ENCODE data around the gene ATAD1.
"Not testable (repeated sequence)": the region's sequence is repeated elsewhere in the genome, so short reads cannot be mapped to it uniquely, and the experiment has no call there.

ATAD1 gene

DNA sequence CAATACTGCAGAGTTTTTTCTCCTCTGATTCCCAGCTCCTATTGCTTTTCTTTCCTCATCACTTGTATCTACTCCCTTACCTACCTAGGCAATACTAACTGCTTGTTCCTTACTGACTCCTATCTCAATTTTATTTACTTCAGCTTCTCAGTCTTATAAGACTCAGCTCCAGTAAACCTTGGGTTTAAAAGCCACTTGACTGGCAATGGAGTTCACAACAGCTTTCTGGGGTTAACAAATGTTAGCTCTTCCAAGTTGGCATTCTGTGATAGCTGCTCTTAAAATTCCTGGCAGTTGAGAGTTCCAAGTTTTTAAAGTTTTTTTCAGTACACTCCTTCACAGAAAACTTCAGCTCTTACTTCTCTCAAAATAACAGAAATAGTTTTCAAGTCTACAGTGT, 14.2 kb downstream of the ATAD1 start:
- no peak for DNase-seq (ENCODE audit: low read depth in 4 of 4, low spot score in 1 of 4)

DNA sequence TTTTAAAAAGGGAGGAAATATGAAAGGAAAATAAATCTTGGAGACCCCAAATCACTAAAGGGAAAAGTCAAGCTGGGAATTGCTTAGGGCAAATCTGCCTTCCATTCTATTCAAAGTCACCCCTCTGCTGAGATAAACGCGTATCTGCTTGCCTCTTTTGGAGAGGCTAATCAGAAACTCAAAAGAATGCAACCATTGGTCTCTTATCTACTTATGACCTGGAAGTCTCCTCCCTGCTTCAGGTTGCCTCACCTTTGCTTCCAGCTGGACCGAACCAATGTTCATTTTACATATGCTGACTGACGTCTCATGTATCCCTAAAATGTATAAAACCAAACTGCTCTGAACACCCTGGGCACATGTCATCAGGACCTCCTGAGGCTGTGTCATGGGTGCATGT, 14.7 kb downstream of the ATAD1 start:
- no peak for DNase-seq (ENCODE audit: low read depth in 4 of 4, low spot score in 1 of 4)

DNA sequence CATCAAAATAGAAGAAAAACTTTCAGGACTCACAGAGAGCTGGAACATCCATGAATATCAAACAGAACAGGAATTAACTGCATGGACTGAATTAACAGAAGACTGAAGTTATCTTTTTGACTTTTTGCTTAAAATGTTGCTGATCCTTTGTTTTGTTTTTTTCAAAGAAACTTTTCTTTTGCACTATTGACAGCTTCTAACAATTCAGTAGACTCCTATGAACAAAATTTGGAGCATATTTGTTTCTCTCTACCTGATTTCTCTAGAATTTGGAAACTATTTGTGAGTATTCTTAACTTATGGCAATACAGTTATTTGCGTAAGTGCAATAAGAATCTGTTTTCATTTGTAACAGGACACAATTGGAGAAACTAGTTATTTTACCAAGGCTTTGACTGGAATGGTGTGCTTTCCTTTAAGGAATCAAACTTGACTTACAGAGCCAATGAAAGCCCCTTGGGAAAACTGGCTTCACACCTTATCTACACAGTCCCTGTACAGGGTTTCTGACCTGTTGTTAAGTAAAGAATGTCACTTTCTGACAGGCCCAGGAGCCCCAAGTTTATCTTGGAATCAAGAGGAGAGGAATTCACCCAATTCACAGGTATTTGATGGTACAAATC, 16.1 kb downstream of the ATAD1 start:
- DNase-seq (ENCODE audit: low read depth in 4 of 4, low spot score in 1 of 4): not testable (repeated sequence)

DNA sequence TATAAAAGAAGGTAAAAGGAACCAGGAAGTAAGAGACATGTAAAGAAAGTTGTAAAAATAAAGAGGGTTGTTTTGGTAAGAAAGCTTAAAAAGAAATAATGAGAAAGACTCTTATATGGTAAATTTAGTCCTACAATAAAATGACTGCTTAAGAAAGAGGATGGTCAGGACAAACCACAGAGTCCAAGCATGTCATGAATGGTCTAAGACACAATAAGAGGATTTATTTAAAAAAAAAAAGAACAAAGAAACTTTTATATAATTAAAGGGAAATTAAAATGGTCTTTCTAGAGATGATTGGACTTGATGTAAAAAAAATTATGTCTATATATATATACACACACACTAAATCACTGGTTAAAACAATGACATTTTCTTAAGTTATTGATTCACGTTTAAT, 18.2 kb downstream of the ATAD1 start:
- no peak for DNase-seq (ENCODE audit: low read depth in 4 of 4, low spot score in 1 of 4)

DNA sequence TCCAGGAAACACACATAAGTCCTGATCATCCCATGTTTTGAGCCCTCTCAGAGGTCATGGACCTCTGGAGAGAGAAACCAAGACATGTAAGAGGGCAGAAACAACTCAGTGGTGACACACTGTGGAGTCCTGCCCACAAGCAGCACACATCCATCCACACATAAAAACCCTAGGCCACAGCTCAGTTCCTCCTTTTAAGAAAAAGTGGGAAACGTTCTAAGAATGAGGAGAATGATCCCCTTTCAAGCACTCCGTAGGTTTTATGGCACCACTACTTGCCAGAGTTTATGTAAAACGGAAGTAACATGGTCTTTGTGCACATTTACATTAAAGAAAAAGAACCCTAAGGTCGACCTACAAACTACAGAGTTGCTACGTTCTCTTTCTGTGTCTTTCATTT, 19.9 kb downstream of the ATAD1 start:
- DNase-seq (ENCODE audit: low read depth in 4 of 4, low spot score in 1 of 4): no peak

DNA sequence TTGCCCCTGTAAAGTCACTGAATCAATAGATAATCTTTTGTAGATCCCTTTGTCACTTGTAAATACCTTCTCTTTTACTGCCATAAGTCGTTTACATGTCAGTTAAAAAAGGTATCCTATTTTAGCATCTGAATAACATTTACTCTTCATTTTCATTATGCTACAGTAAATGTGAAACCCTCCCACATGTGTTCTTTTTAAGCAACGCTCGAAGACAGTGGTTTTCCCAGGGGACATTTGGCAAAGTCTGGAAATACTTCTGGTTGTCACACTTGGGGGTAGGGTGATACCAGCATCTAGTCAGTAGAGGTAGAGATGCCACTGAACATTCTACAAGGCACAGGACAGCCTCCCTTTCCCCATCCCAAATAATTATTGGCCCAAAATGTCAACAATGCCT, 23.7 kb downstream of the ATAD1 start:
- DNase-seq (ENCODE audit: low read depth in 4 of 4, low spot score in 1 of 4): no peak

DNA sequence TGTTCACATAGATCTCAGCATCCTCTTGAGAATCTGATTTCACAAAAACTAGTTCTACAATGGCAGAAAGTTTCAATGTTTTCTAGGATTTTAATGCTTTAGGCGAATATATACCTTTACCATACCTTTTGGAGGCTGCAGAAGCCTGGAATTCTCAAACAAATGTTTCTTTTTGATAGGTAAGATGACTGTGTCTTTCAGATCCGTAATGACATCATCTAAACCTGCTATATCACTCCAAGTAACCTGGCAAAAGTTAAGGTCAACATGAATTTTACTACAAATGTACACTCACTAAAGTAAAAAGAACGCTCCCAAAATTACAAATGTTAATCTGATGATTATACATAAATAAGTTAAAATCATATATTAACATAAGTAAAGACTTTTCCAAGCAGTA, 27.8 kb downstream of the ATAD1 start:
- DNase-seq (ENCODE audit: low read depth in 4 of 4, low spot score in 1 of 4): no peak

DNA sequence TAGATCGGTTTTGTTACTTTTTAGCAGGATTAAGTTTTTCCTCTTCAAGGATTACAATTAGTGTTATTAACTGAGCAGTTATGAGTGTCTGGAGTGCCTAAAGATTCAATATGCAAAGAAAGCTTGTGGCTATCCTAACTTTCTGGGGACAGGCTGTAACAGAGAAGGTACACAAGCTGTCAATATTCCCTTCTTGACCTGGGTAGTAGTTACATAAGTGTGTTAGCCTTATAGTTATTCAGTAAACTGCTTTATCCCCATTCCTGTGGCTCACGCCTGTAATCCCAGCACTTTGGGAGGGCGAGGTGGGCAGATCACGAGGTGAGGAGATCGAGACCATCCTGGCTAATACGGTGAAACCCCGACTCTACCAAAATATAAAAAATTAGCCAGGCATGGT, 31.6 kb downstream of the ATAD1 start:
- no peak for DNase-seq (ENCODE audit: low read depth in 4 of 4, low spot score in 1 of 4)

DNA sequence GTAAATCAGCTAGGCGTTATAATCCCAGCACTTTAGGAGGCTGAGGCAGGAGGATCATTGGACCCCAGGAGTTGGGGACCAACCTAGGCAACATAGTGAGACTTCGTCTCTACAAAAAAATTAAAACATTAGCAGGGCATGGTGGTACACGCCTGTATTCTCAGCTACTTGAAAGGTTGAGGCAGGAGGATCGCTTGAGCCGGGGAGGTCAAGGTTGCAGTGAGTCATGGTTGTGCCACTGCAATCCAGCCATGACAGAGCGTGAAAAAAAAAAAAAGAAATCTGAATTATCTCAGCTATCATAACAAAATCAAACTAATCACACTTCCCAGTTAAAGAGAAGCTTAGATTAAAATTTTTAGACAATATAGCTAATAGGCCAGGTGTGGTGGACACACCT, 35.3 kb downstream of the ATAD1 start:
- no peak for DNase-seq (ENCODE audit: low read depth in 4 of 4, low spot score in 1 of 4)

DNA sequence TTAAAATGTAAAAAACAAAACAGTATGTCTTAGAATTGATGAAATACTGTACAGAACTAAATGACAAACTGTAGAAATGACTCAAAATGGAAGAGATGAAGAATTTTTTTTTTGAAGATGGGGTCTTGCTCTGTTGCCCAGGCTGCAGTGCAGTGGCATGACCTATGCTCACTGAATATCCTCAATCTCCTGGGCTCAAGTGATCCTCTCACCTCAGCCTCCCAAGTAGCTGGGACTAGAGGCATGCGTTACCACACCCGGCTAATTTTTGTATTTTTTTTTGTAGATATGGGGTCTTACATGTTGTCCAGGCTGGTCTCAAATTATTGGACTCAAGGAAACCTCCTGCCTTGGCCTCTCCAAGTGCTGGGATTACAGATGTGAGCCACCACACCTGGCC, 36.5 kb downstream of the ATAD1 start:
- no peak for DNase-seq (ENCODE audit: low read depth in 4 of 4, low spot score in 1 of 4)

DNA sequence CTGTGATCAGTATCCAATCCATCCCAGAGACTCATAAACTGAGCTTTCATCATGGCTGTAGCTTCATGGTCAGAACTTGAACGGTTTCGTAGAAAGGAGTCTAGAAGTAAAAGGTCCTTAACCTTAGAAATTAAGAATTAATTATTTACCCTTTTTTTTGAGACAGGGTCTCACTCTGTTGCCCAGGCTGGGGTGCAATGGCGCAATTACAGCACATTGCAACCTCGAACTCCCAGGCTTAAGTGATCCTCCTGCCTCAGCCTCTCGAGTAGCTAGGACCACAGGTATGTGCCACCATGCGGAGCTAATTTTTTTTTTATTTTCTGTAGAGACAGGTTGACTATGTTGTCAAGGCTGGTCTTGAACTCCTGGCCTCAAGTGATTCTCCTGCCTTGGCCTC, 41.7 kb downstream of the ATAD1 start:
- no peak for DNase-seq (ENCODE audit: low read depth in 4 of 4, low spot score in 1 of 4)

DNA sequence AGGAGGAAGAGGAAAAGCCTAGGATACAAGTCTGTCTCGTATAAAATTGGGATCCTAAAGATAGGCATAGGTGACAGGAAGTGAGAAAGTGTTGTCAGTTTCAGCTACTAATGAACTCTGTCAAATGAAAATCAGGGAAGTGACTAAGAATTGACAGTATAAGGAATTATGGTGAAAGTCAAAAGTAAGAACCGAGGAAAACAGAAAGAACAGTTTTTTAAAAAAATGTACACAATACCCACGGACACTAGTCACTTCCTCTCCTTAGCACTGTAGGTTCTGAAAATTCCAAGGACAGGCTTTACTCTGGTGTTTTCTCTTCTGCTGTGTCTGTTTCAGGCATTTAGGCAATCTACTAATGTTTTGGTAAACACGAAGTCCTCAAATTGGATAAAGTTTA, 42.3 kb downstream of the ATAD1 start:
- DNase-seq (ENCODE audit: low read depth in 4 of 4, low spot score in 1 of 4): no peak

DNA sequence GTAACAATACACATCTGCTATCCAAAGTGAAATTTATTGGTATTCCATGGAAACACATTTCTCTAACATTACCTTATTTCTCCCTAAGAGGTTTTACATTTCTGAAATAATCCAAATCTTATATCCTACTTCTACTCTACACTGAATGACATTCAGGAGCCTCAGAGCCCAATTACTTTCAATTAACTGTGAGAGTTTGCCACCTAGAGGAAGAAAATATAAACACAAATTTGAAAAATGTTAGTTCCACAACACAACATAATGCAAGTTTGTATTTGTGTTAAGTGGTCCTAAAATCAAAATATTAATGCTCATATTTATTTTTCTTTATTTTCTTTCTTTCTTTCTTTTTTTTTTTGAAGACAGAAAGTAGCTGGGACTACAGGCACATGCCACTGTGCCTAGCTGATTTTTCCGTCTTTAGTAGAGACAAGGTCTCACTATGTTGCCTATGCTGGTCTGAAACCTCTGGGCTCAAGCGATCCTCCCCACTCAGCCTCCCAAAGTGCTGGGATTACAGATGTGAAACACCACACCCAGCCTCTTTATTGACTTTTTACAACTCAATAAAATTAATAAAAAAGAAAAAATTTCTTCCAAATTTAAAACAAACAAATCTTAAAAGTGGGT, 46.0 kb downstream of the ATAD1 start:
- DNase-seq (ENCODE audit: low read depth in 4 of 4, low spot score in 1 of 4): no peak

DNA sequence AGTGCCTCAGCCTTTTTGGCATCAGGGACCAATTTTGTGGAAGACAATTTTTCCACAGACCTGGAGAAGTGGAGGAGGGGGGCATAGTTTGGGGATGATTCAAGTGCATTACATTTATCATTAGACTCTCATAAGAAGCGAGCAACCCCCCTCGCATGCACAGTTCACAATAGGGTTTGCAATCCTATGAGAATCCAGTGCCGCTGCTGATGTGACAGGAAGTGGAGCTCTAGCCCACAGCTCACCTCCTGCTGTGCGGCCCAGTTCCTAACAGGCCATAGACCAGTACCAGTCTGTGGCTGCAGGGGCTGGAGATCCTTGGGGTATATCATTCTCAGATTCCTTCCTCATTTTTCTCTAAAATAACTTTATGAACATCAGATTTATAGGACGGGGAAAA, 50.8 kb downstream of the ATAD1 start:
- DNase-seq (ENCODE audit: low read depth in 4 of 4, low spot score in 1 of 4): no peak

DNA sequence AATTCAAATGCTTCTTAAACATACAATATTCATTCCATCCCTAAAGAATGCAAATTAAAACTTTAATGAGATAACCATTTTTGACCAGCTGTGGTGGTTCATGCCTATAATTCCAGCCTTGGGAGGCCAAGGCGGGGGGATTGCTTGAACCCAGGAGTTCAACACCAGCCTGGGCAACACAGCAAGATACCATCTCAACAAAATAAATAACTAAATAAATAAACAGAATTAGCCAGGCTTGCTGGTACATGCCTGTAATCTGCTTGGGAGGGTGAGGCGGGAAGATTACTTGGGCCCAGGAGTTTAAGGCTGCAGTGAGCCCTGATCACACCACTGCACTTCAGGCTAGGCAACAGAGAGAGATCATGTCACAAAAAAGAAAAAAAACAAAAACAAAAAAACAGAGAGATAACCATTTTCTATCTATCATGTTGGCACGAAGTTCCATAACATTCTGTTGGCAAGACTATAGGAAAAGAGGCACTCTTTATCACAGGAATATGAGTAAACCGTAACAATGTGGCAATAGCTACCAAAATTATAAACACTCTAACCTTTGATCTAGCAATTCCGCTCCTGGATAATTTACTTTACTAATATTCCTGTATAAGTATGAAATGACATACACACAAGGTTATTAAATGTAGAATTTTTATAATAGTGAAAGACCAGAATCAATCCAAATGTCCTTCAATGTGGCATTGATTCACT, 52.2 kb downstream of the ATAD1 start:
- no peak for DNase-seq (ENCODE audit: low read depth in 4 of 4, low spot score in 1 of 4)

DNA sequence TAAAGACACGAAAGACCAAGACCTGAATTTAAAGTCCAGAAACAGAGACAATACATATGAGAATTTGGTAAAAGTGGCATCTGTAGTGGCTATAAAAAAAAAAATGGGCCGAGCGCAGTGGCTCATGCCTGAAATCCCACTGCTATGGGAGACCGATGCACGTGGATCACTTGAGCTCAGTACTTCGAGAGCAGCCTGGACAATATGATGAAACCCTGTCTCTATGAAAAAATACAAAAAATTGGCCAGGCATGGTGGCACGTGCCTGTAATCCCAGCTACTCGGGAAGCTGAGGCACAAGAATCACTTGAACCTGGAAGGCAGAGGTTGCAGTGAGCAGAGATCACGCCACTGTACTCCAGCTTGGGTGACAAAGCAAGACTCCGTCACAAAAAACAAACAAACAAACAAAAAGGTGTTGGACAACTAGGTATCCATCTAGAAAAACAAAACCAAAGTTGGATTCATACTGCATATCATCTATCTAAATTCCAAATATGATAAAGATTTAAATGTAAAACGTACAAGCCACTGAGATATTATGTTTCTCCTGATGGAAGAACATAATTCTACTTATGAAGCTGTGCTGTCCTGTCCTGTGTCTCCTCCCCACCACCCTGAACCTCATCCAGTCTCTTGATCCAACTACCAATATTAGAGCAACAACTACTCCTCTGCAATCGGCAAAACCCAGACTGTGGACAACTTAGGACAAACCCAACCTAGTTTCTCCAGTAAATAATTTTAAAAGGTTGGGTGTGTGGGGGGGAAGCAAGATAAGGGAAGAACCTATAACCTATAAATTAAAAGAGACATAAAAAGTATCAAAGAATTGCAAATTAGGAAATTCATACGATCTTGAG, 53.7 kb downstream of the ATAD1 start:
- no peak for DNase-seq (ENCODE audit: low read depth in 4 of 4, low spot score in 1 of 4)

DNA sequence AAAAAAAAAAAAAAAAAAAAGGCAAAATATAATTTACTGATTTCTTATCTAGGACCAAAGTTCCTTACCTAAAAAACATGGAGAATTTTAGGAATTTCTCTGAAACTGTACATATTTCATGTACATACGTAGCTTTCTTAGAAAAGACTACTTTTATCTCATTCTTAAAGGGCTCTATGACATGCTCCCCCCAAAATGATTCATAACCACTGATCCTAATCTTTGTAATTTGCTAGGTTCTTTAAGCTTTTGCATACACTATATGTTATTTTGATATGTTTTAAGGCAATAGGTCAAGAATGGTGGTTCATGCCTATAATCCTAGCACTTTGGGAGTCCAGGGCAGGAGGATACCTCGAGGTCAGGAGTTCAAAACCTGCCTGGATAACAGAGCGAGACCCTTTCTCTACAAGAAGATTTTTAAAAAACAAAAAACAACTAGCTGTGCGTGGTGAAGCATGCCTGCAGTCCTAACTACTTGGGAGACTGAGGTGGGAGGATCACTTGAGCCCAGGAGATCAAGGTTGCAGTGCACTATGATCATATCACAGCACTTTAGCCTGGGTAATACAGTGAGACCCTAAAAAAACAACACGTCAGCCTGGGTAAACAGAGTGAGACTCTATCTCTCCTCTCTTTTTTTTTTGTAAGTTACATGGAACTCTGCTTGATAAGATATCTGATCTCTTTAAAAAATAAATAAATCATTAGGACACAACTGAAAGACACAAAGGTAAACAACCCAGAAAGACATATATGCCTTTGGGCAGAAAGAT, 54.8 kb downstream of the ATAD1 start:
- DNase-seq (ENCODE audit: low read depth in 4 of 4, low spot score in 1 of 4): no peak

DNA sequence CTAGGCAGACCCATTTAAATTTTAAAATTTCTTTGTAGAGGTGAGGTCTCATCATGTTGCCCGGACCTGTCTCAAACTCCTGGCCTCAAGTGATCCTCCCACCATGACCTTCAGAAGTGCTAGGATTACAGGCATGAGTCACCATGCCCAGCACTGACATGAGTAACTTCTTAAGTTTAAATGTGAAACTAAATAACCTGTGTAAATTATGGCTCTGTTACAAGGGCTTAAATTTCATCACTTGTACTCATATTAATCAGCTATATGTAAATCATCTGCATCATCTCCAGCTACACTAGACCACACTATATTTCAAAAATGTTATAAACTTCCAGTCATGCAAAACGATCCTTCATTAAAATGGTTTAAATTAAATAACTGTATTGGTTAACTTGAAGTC, 56.1 kb downstream of the ATAD1 start:
- DNase-seq (ENCODE audit: low read depth in 4 of 4, low spot score in 1 of 4): peak; percentile 7 to 44 (median 13)

DNA sequence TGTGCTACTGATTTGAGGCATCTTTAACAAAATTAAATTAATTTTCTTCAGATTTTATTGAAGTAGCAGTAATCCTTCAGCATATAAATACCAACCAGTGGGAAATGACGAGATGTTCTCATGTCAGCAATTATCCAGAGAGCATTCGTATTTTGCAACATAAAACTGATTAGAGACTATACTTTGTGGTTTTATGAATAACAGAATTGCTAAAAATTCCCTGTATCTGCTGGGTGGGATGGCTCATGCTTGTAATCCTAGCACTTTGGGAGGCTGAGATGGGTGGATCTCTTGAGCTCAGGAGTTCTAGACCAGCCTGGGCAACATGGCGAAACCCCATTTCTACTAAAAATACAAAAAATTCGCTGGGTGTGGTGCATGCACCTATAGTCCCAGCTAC, 56.9 kb downstream of the ATAD1 start:
- no peak for DNase-seq (ENCODE audit: low read depth in 4 of 4, low spot score in 1 of 4)

DNA sequence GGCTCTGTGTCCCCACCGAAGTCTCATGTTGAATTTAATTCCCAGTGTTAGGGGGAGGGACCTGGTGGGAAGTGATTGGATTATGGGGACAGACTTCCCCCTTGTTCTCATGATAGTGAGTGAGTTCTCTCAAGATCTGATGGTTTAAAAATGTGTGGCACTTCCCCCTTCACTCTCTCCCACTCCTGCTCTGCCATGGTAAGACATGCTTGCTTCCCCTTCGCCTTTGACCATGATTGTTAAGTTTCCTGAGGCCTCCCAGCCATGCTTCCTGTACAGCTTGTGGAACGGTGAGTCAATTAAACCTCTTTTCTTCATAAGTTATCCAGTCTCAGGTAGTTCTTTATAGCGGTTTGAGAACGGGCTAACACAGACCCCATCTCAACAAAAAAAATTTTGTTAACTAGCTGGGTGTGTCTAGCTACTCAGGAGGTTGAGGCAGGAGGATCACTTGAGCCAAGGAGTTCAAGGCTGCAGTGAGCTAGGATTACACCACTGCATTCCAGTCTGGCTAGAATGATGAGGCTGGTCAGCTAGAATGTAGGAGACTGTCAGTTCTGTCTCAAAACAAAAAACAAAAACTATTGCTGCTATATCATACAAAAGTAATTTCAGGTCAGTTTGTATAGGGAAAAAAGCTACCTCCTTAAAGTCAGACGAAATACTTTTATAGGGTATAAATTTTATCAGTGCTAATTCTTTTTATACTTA, 57.7 kb downstream of the ATAD1 start:
- DNase-seq (ENCODE audit: low read depth in 4 of 4, low spot score in 1 of 4): no peak
